ENCODE results near the gene CEACAM3. TPM values are rescaled to one million over a fixed set of nuclear protein-coding genes. Genes with fewer than 3 reads are reported as not detected.
A peak's percentile ranks its signal among the peaks of the same experiment; 100 is the strongest.

CEACAM3 gene
- total RNA-seq, 1 donor: not detected

GRCh38 chr19:41851456-41851855 is 55.1 kb downstream of the CEACAM3 start:
- H3K9me3 ChIP-seq (ENCODE audit: low read depth, low read length): no peaks in the 10 kb centered on the region
- no peak overlapping the region for H2AFZ ChIP-seq (ENCODE audit: low read length)
- H3K79me2 ChIP-seq (ENCODE audit: insufficient read depth, low read length): no peaks in the 10 kb centered on the region
- no peak for DNase-seq (ENCODE audit: insufficient read length, low spot score, missing footprints)
- no peaks in the 10 kb centered on the region for H3K4me1 ChIP-seq (ENCODE audit: insufficient read depth, low read length)
- TF ChIP-seq CTCF (IDR thresholded peaks at IDR 0.05; ENCODE audit: extremely low read depth, low read depth, low read length): no peak
- H4K20me1 ChIP-seq (ENCODE audit: insufficient read depth, low read length): no peaks in the 10 kb centered on the region
- H3K27me3 ChIP-seq (ENCODE audit: insufficient read depth, low read length): peaks cover 52% of the 10 kb centered on the region
- H3K4me3 ChIP-seq (ENCODE audit: insufficient read depth, low read length): no peak overlapping the region
- H3K4me2 ChIP-seq (ENCODE audit: insufficient read depth, low read length): no peak overlapping the region
- H3K36me3 ChIP-seq (ENCODE audit: insufficient read depth, low read length): no peaks in the 10 kb centered on the region
- H3K27ac ChIP-seq (ENCODE audit: low read depth, low read length): no peak overlapping the region

- TF ChIP-seq CTCF (IDR thresholded peaks at IDR 0.05; ENCODE audit: extremely low read depth, low read depth, low read length): no peak
- no peaks in the 10 kb centered on the region for H3K4me1 ChIP-seq (ENCODE audit: insufficient read depth, low read length)
- no peaks in the 10 kb centered on the region for H4K20me1 ChIP-seq (ENCODE audit: insufficient read depth, low read length)
- H3K27me3 ChIP-seq (ENCODE audit: insufficient read depth, low read length): peaks cover 55% of the 10 kb centered on the region
- no peak overlapping the region for H3K4me2 ChIP-seq (ENCODE audit: insufficient read depth, low read length)
- no peaks in the 10 kb centered on the region for H3K9me3 ChIP-seq (ENCODE audit: low read depth, low read length)
- no peak overlapping the region for H3K27ac ChIP-seq (ENCODE audit: low read depth, low read length)
- no peaks in the 10 kb centered on the region for H3K79me2 ChIP-seq (ENCODE audit: insufficient read depth, low read length)
- no peak for DNase-seq (ENCODE audit: insufficient read length, low spot score, missing footprints)
- no peak overlapping the region for H3K4me3 ChIP-seq (ENCODE audit: insufficient read depth, low read length)
- H2AFZ ChIP-seq (ENCODE audit: low read length): no peak overlapping the region
- no peaks in the 10 kb centered on the region for H3K36me3 ChIP-seq (ENCODE audit: insufficient read depth, low read length)
Measured at GRCh38 chr19:41853344-41853743, 57.0 kb downstream of the CEACAM3 start.

DNA sequence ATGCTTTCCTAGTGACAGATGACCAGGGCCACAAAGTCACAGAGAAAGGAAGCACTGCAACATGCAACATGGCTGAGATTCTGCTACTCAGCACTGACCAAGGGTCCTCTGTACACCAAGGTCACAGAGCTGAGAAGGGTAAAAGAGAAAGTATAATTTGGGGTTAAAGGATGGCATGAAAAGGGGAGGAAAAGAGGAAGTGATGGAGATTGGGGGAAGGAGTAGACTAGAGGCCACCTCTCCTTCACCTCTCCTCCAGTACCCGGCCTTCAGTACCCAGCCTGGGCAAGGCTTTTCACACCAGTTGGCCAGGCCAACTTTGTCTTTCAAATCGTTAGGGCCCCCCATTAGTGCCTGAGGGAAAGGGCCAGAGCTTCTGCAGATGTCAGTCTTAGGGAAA is 57.4 kb downstream of the CEACAM3 start:
- no peaks in the 10 kb centered on the region for H3K4me1 ChIP-seq (ENCODE audit: insufficient read depth, low read length)
- no peaks in the 10 kb centered on the region for H4K20me1 ChIP-seq (ENCODE audit: insufficient read depth, low read length)
- peaks cover 53% of the 10 kb centered on the region for H3K27me3 ChIP-seq (ENCODE audit: insufficient read depth, low read length)
- no peak for DNase-seq (ENCODE audit: insufficient read length, low spot score, missing footprints)
- H2AFZ ChIP-seq (ENCODE audit: low read length): no peak overlapping the region
- no peak overlapping the region for H3K27ac ChIP-seq (ENCODE audit: low read depth, low read length)
- H3K79me2 ChIP-seq (ENCODE audit: insufficient read depth, low read length): no peaks in the 10 kb centered on the region
- no peaks in the 10 kb centered on the region for H3K36me3 ChIP-seq (ENCODE audit: insufficient read depth, low read length)
- no peak for TF ChIP-seq CTCF (IDR thresholded peaks at IDR 0.05; ENCODE audit: extremely low read depth, low read depth, low read length)
- no peak overlapping the region for H3K4me2 ChIP-seq (ENCODE audit: insufficient read depth, low read length)
- no peaks in the 10 kb centered on the region for H3K9me3 ChIP-seq (ENCODE audit: low read depth, low read length)
- H3K4me3 ChIP-seq (ENCODE audit: insufficient read depth, low read length): no peak overlapping the region

GRCh38 chr19:41859213-41859617 is 62.8 kb downstream of the CEACAM3 start:
- peak overlapping the region; percentile 60 for H2AFZ ChIP-seq (ENCODE audit: low read length)
- H3K27ac ChIP-seq (ENCODE audit: low read depth, low read length): no peak overlapping the region

More at GRCh38 chr19:41859213-41859617, 62.8 kb downstream of the CEACAM3 start:
- peaks cover 42% of the 10 kb centered on the region for H3K79me2 ChIP-seq (ENCODE audit: insufficient read depth, low read length)
- TF ChIP-seq CTCF (IDR thresholded peaks at IDR 0.05; ENCODE audit: extremely low read depth, low read depth, low read length): no peak
- no peaks in the 10 kb centered on the region for H3K9me3 ChIP-seq (ENCODE audit: low read depth, low read length)
- peaks cover 25% of the 10 kb centered on the region for H3K4me1 ChIP-seq (ENCODE audit: insufficient read depth, low read length)
- H3K4me3 ChIP-seq (ENCODE audit: insufficient read depth, low read length): peak overlapping the region; percentile 93
- H4K20me1 ChIP-seq (ENCODE audit: insufficient read depth, low read length): peaks cover 31% of the 10 kb centered on the region
- H3K4me2 ChIP-seq (ENCODE audit: insufficient read depth, low read length): peak overlapping the region; percentile 92
- no peak for DNase-seq (ENCODE audit: insufficient read length, low spot score, missing footprints)
- H3K27me3 ChIP-seq (ENCODE audit: insufficient read depth, low read length): peaks cover 14% of the 10 kb centered on the region
- H3K36me3 ChIP-seq (ENCODE audit: insufficient read depth, low read length): peaks cover 35% of the 10 kb centered on the region

Measured in osteoblast (primary cell).